Fibroblast of lung (primary cell): ENCODE results near the gene DNAJC8. TPM values are rescaled to one million over a fixed set of nuclear protein-coding genes. Genes with fewer than 3 reads are reported as not detected.

Experiments
- DNase-seq, 2 donors: peaks; one replicate each; pipeline versions ENCODE4 v3.0.0 to v3.0.0-alpha.2; 2010; ENCODE audit warnings: low read depth in 2 of 2
- H2AFZ ChIP-seq: 2 replicates; pipeline ENCODE4 v1.5.1; 2012; ENCODE audit warnings: low read length, control low read depth, inconsistent platforms
- H3K27ac ChIP-seq: 2 replicates; pipeline ENCODE4 v1.5.1; 2011; ENCODE audit warnings: low read length, control low read depth; ENCODE audit not compliant: insufficient read depth
- H3K27me3 ChIP-seq: 2 replicates; pipeline ENCODE4 v1.5.1; 2011; ENCODE audit warnings: mild to moderate bottlenecking, low read length; ENCODE audit not compliant: control insufficient read depth, insufficient read depth
- H3K36me3 ChIP-seq: 2 replicates; pipeline ENCODE4 v1.5.1; 2011; ENCODE audit warnings: low read length; ENCODE audit not compliant: control insufficient read depth, insufficient read depth
- H3K4me1 ChIP-seq: 2 replicates; pipeline ENCODE4 v1.5.1; 2011; ENCODE audit warnings: low read length; ENCODE audit not compliant: control insufficient read depth, insufficient read depth; ENCODE audit errors: extremely low read depth
- H3K4me2 ChIP-seq: 2 replicates; pipeline ENCODE4 v1.5.1; 2011; ENCODE audit warnings: low read length, control low read depth; ENCODE audit not compliant: insufficient read depth; ENCODE audit errors: extremely low read depth
- H3K4me3 ChIP-seq, 4 experiments: fragments of 200-600 bp in 1 of 4; sonication (generic) in 1 of 4; replicated peaks in 1 of 4; 2 replicates each; pipeline ENCODE4 v1.5.1; 2011 to 2016; ENCODE audit warnings: low read length in 4 of 4, low read depth in 3 of 4, mild to moderate bottlenecking in 3 of 4, control low read depth in 2 of 4, inconsistent platforms in 1 of 4, mixed read lengths in 1 of 4; ENCODE audit not compliant: insufficient read depth in 1 of 4; ENCODE audit errors: control extremely low read depth in 1 of 4
- H3K79me2 ChIP-seq: 2 replicates; pipeline ENCODE4 v1.5.1; 2012; ENCODE audit warnings: mild to moderate bottlenecking, low read length, inconsistent platforms; ENCODE audit not compliant: control insufficient read depth, insufficient read depth
- H3K9ac ChIP-seq: 2 replicates; pipeline ENCODE4 v1.5.1; 2011; ENCODE audit warnings: mild to moderate bottlenecking, low read length, control low read depth; ENCODE audit not compliant: insufficient read depth
- H3K9me3 ChIP-seq: 2 replicates; pipeline ENCODE4 v1.5.1; 2012; ENCODE audit warnings: low read depth, low read length; ENCODE audit not compliant: control insufficient read depth, insufficient read depth
- H4K20me1 ChIP-seq: 2 replicates; pipeline ENCODE4 v1.5.1; 2011; ENCODE audit warnings: low read length; ENCODE audit not compliant: control insufficient read depth, insufficient read depth; ENCODE audit errors: extremely low read depth
- CTCF ChIP-seq, 2 donors: IDR thresholded peaks in 1 of 2; conservative IDR thresholded peaks in 1 of 2; 1 replicate in 1 of 2; 2 replicates in 1 of 2; pipeline ENCODE4 v1.5.1; 2011 to 2012; ENCODE audit warnings: low read length in 2 of 2, control low read depth in 1 of 2, inconsistent platforms in 1 of 2, low read depth in 1 of 2, mild to moderate bottlenecking in 1 of 2
- EZH2 ChIP-seq: IDR thresholded peaks from 2 replicates; pipeline ENCODE4 v1.5.1; 2012; ENCODE audit warnings: low read length, control low read depth, mild to moderate bottlenecking; ENCODE audit errors: missing control alignments
- polyA plus RNA-seq, 2 donors: library from polyadenylated mRNA; depleted of rRNA in 1 of 2; stranded (reverse) in 1 of 2; unstranded in 1 of 2; fragments of >200 nt; gene quantifications; 2 replicates each; pipeline ENCODE4 v1.2.1, GENCODE V29; 2011 to 2012; ENCODE audit warnings: missing spikeins in 1 of 2
- total RNA-seq: library from RNA; depleted of rRNA; stranded (reverse); fragments of >200 nt; gene quantifications from 2 replicates; pipeline ENCODE4 v1.2.1, GENCODE V29; 2014

The DNAJC8 gene
- total and polyA plus RNA-seq, 2 donors (not counting 1 experiment from before 2014, with no cell fraction given) = 56.1 to 120 TPM

GRCh38 chr1:28159680-28160079 lies 73.1 kb downstream of the DNAJC8 start:
- H3K9ac ChIP-seq = no peak overlapping the region
- H3K4me2 ChIP-seq = no peak overlapping the region
- TF ChIP-seq CTCF (conservative IDR thresholded peaks at IDR 0.05 in 1 of 2, IDR thresholded peaks at IDR 0.05 in 1 of 2; ENCODE audit: low read depth in 1 of 2, low read length in 2 of 2) = no peak
- TF ChIP-seq EZH2 = no peak
- no peak overlapping the region for H3K4me3 ChIP-seq
- no peaks in the 10 kb centered on the region for H3K36me3 ChIP-seq
- H3K27me3 ChIP-seq = no peaks in the 10 kb centered on the region
- no peak overlapping the region for H2AFZ ChIP-seq
- DNase-seq = no peak
- H3K9me3 ChIP-seq = no peaks in the 10 kb centered on the region
- H3K79me2 ChIP-seq = no peaks in the 10 kb centered on the region
- H3K4me1 ChIP-seq = peaks cover 3% of the 10 kb centered on the region
- H4K20me1 ChIP-seq = no peaks in the 10 kb centered on the region
- H3K27ac ChIP-seq = no peak overlapping the region

GRCh38 chr1:28159243-28159642 lies 73.6 kb downstream of the DNAJC8 start:
- H3K9me3 ChIP-seq = no peaks in the 10 kb centered on the region
- no peaks in the 10 kb centered on the region for H3K27me3 ChIP-seq
- no peak overlapping the region for H2AFZ ChIP-seq
- no peak overlapping the region for H3K4me3 ChIP-seq
- TF ChIP-seq EZH2 = no peak
- TF ChIP-seq CTCF (conservative IDR thresholded peaks at IDR 0.05 in 1 of 2, IDR thresholded peaks at IDR 0.05 in 1 of 2; ENCODE audit: low read depth in 1 of 2, low read length in 2 of 2) = no peak
- DNase-seq = no peak
- H3K27ac ChIP-seq = no peak overlapping the region
- H3K9ac ChIP-seq = no peak overlapping the region
- no peaks in the 10 kb centered on the region for H4K20me1 ChIP-seq
- H3K4me1 ChIP-seq = peaks cover 3% of the 10 kb centered on the region
- no peak overlapping the region for H3K4me2 ChIP-seq
- H3K36me3 ChIP-seq = no peaks in the 10 kb centered on the region
- H3K79me2 ChIP-seq = no peaks in the 10 kb centered on the region

GRCh38 chr1:28157894-28158293 lies 74.9 kb downstream of the DNAJC8 start:
- H3K27me3 ChIP-seq = no peaks in the 10 kb centered on the region
- peaks cover 5% of the 10 kb centered on the region for H3K4me1 ChIP-seq
- H3K9ac ChIP-seq = no peak overlapping the region
- H3K79me2 ChIP-seq = no peaks in the 10 kb centered on the region
- DNase-seq = no peak
- H4K20me1 ChIP-seq = no peaks in the 10 kb centered on the region
- no peaks in the 10 kb centered on the region for H3K36me3 ChIP-seq
- H3K4me2 ChIP-seq = no peak overlapping the region
- TF ChIP-seq CTCF (conservative IDR thresholded peaks at IDR 0.05 in 1 of 2, IDR thresholded peaks at IDR 0.05 in 1 of 2; ENCODE audit: low read depth in 1 of 2, low read length in 2 of 2) (no peak), EZH2 (no peak)
- H3K4me3 ChIP-seq = no peak overlapping the region
- no peaks in the 10 kb centered on the region for H3K9me3 ChIP-seq
- no peak overlapping the region for H3K27ac ChIP-seq
- no peak overlapping the region for H2AFZ ChIP-seq
